ENCODE results near the gene FZD10.

GRCh38 chr12:130145731-130146130 lies 16.5 kb upstream of the FZD10 start:
- TF ChIP-seq CREB1 (IDR thresholded peaks at IDR 0.05; ENCODE audit: low read depth) = no peak
- no peak for TF ChIP-seq EP300 (IDR thresholded peaks at IDR 0.05; ENCODE audit: borderline replicate concordance)
- TF ChIP-seq YY1 (IDR thresholded peaks at IDR 0.05; ENCODE audit: low read depth) = no peak
- TF ChIP-seq USF1 (IDR thresholded peaks at IDR 0.05) = no peak
- no peak for TF ChIP-seq TEAD4 (IDR thresholded peaks at IDR 0.05)
- no peak for TF ChIP-seq CEBPB (IDR thresholded peaks at IDR 0.05)
- TF ChIP-seq MAX (IDR thresholded peaks at IDR 0.05) = no peak
- TF ChIP-seq RAD21 (IDR thresholded peaks at IDR 0.05; ENCODE audit: low read depth) = no peak
- TF ChIP-seq REST (IDR thresholded peaks at IDR 0.05; ENCODE audit: low read depth) = no peak
- no peak for TF ChIP-seq TAF1 (IDR thresholded peaks at IDR 0.05; ENCODE audit: low read depth)
- TF ChIP-seq NFIC (IDR thresholded peaks at IDR 0.05) = no peak
- TF ChIP-seq TCF12 (IDR thresholded peaks at IDR 0.05; ENCODE audit: low read depth) = no peak
